IPS-NIHi11 (cell line): ENCODE results near the gene TRAF3IP3.

Experiments used
- DNase-seq: peaks from one replicate; pipeline ENCODE4 v3.0.0; 2012; ENCODE audit warnings: mixed read lengths, low spot score

The TRAF3IP3 gene

DNA sequence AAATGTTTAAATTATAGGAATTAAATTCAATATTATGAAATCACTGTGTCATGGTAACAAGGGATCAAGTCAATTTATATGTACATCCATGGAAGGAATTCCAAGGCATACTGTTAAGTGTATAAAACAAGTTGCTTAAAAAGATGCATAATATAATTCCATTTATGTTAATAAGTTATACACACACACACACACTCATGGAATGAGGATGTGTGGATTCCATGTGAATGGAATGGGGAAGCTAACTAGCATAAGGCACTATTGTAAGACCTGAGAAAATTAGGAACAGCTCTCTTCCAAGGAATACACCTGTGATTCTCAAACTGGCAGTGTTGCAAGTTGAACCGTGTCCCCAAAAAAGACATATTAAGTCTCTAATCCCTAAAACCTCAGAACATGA, 17.6 kb upstream of the TRAF3IP3 start:
- no peak for DNase-seq

DNA sequence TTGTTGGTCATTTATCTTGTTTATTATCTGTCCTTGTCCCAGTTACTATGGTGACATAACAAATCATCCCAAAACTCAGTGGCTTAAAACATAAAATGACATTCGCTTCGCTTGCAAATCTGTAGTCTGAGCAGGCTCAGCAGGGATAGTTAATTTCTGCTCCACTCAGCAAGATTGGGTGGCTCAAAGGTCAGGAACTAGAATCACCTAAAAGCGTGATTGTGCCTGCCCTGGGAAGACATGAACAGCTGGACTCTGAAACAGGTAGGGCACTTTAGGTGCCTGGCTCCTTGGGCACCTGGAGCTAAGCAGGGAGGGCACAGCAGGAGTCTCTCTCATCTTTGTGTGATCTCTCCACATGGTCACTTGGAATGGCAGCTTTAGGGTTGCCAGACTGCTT, 14.7 kb upstream of the TRAF3IP3 start:
- DNase-seq: no peak

DNA sequence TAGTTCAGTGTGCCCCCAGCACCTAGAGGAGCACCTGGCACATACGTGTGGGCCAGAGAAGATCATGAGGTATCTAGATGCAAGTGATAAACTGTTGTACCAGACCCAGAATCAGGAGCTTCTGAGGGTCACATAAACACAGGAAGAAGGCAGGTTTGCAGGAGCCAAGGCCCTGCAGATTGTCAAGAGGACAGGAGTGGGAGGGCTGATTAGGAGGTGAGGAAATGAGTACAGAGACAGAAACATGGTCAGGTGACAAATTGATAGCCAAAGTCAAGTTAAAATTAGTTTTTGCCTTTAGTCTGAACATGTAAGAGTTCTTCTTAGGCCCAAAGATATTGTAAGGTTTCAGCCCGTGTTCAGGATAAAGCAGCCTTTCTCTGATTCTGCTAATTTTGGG, 14.0 kb upstream of the TRAF3IP3 start:
- no peak for DNase-seq

DNA sequence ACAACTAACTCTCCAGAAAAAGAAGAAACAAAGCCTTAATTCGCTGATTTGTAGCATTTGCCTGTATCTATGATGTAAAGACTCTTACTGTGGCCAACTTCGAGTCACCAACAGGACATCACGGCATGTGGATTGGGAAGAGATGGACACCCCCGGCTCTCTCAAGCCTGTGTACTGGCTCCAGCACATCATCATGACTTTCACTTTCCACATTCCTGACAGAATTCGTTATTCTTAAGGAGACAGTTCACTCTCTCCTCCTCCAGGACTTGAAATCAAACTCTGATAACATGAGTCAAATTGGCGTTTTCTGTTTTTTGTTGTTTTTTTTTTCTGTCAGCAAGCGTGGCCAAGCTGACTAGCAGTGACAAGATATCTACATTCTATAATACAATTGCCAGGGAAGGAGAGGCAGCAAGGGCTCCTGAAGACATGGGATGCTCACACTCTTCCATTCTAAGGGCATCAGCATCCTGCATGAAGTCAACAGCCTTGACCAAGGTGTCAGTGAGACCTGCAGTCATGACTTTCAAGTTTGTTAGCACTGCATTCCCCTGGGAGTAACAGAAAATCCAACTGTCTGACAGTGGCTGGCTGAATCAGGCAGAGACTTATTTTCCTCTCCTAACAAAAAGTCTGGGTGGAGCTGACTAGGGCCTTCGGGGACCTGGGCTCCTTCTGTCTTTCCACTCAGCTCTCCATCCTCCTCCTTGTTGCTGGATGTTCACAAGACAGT, 13.3 kb upstream of the TRAF3IP3 start:
- no peak for DNase-seq

DNA sequence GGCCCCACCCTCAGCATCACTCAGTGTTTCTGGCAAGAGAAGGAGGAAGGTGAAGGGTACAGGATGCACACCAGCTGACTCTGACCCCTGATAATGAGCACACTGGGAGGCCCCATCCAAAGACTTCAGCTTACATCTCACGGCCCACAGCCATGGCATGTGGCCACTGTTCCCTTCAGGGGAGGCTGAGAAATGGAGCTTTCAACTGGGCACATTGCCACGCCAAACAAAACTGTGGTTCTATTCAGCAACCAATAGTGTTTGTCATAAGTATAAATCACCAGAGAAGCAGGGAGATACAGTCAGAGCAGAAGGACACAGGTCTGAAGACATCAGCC, 12.7 kb upstream of the TRAF3IP3 start:
- no peak for DNase-seq

DNA sequence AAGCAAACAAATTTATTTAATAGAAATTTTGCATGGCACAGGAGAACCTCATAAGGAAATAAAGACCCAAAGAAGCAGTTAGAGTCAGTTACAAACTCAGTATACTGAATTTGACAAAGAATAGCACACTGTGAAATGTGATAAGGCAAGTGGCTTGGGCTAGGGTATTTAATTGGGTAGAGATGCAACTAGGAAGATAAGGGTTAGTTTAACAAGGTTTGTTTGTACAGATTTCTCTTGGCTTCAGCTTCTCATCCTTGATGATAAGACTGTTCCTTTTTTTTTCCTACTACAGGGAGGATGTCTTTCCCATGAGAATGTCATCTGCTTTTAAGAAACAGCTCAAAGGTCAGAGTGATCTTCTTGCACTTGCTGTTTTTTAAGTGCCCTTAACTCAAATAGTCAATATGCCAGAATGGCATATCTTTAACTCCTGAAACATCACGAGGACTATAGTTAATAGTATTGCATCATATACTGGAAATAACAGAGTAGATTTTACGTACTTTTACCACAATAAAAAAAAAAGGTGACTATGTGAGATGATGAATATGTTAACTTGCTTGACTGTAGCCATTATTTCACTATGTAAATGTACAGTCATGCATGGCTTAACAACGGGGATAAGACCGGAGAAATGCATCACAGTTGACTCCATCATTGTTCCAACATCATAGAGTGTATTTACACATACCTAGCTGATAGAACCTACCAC, 9.2 kb upstream of the TRAF3IP3 start:
- no peak for DNase-seq

DNA sequence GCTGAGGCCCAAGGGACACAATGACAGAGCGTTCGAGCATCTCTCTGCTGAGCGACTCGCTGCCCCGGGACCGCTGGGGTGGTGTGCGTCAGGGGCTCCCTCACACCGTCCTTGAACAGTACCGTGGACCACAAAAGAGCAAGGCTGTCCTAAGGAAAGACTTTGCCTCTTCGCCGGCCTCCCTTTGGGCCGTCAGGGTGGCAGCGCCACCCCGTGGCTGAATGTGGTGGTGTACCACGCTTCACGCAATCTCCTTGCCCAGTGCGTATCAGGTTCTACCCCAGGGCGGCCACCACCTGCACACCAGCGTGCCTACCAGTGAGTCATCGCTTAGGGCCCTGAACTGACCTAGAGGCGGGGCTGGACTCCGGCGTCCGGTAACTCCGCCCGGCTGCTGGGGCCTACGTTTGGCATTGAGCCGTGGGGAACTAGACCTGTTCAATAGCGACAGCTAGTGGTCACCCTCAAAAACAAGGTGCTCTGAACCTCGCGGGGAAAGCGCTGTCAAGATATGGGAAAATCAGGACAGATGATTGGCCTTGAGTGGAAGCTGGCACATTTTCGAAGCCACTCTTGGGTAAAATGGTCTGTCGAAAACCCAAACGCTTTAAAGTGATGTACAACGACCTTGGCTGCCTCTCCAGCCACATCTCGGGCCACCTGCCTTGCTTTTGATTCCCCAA, 8.1 kb upstream of the TRAF3IP3 start:
- peak; percentile 96 for DNase-seq

DNA sequence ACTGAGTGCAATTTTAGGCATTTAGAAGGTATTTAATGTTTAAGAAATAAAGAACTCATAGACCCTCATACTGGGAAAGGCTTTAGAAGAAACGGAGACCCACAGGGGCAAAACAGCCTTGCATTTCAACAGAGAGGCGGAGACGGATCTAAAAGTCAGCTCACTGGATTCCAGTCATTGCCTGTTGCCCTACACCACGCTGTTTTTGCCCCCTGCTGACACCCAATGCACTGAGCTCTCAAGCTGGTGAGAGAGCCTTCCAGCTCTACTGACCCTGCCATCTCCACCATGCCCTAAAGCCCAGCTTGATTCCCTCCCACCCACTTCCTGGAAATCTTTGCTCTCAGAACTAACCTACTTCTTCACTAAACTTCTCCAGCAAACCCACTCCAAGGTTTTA, 7.2 kb upstream of the TRAF3IP3 start:
- DNase-seq: no peak

DNA sequence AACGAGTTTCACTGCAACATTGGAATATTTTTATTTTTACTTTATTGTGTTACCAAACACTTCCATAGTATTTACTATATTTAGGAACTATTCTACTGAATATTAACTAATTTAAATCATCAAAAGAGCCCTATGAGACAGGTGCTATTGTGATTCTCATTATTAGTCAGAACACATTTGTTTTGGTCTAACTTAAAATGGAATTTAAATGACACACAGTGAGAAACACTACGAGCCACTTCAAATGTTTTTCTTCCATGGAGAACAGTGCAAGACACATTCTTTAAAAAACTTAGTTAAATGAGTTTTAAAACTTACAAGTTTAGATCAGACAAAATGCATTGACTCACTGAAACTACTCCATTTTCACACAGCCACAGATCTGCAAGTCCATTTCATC, 6.6 kb upstream of the TRAF3IP3 start:
- no peak for DNase-seq

DNA sequence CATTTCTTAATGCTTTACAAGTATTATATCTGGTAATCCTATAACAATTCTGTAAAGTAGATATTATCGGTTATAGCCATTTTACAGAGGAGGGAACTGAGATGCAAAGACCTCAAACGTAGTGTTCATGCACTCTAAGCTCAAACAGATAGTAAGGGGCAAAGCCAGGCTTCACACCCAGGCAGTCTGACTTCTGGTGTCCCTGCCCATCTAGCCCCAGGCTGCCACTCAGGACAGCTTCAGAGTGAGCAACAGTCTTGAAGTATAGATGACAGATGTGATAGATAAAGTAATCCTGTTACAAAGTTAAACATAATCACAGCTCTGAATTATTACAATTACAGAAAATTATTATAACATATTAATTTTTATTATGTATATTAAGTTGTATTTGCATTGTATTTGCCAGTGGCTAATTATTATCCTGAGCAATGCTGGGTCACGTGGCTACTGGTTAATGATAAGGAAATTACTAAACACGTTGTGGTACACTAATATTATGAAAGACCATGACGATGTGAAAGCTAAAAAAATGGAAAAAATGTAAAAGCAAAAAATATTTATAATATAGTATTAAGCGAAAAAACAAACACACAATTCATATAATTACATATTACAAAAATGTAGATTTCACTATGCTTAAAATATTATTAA, 6.1 kb upstream of the TRAF3IP3 start:
- DNase-seq: no peak

DNA sequence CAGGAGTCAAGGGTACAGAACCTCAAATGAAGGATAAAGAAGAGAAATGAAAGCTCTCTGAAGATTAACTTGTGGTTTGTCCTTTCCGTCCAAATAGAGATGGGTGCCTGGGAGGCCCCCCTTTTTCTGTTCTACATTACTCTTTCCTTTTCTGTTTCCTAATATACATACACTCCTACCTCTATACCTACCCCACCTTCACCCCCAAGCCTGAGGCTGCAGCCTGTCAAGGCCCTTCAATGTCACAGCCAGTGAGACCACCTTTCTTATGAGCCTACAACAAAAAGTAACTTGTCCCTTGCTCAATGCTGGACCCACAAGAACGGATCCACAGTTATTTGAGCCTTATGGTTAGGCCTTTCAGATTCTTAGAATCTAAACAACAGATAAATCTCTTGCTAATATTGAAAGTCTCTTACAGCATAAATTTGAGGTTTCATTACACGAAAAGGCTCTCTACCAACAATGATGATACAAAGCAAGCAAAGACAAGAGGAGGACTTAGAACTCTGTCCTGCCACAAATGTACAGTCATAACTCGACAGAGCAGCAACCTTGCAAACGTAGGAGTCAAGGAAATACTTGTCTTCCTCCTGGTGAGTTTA, 4.1 kb upstream of the TRAF3IP3 start:
- DNase-seq: no peak

DNA sequence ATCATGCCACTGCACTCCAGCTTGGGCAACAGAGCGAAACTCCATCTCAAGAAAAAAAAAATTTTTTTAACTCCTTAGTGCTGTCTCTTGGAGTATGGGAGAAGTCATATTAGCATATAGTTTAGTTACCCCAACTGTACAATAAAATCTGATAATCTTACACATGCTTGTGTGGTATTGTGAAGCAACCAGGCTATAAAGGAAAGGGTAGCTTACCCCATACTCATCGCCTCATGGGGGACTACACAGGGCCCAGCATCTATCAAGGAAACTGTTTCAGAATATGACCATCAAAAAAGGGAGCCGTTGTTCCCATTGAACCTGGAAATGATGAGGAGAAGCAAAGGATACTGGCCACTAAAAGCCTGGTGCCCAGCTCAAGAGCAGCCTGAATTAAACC, 3.0 kb upstream of the TRAF3IP3 start:
- DNase-seq: no peak

DNA sequence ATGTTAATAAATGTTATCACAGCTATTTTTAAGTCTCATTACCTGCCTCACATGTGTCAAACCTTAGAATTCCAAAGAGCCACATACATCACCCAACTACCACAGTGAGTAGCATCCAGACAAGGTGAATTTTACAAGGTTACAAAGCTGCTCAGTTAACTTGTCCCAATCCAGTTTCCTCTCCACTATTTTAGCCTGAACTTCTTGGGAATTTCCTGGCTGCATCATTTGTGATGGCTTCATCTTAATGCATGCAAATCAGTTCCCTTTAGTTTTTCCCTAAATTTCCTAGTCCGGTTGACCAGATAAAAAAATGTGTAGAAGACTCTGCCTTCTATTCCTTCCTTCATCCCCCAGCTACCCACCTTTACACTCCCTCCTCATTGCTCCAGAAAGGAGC, 597 bp upstream of the TRAF3IP3 start:
- DNase-seq: no peak

DNA sequence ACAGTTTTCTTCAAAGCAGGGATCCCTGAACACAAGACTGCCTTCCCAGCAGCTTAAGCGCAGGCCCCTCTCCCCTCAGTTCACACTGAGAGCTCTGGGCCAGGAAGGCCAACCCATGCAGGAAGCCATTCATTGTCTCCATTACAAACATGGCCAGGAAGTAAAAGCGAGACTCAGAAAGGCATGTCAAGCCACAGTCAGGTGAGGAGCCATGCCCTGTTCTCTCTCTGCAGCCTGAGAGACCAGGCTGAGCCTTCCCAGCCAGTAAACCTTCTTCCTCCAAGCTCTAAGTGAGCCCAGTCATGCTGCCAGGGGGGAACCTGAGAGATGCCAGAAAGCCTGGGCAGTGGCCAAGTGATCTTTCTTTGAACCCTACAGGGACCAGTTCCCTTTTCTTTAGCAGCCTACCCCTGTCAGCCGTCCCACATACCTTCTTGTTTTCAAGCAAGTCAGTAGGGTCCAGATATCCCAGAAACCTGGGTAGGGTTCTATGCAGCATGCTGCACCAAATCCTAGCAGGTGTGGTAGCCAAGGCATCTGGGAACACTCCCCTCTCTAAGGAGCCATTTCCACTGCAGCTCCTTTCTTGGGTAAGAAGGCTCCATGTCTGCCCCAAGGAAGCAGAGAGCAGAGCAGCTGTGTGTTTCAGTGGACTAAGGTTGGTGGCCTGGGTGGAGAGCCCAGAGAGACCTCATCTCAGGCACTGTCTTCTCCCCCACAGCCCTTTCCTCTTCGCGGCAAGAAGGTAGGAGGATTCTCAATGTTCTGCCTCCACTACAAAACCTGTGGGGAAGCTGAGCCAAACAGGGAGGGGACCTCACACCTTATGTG, 977 bp downstream of the TRAF3IP3 start:
- no peak for DNase-seq

DNA sequence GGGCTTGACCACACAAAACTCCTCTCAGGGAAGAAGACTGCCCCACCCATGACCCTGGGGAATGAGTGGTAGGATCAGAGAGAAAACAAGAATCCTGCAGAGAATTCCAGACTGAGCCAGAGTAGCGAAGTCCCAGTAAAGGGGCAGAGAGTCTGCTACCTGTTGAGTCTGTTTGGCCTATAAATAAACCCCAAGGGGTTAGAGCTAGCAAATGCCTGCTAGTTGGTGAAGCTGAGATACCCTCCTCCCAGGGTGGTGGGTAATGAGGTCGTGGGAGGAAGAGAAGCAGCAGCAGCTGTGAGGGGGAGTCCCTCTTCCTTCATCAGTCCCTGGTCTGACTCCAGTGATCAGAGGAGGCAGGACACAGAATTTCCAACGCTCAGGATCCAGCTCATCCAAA, 2.5 kb downstream of the TRAF3IP3 start:
- no peak for DNase-seq

DNA sequence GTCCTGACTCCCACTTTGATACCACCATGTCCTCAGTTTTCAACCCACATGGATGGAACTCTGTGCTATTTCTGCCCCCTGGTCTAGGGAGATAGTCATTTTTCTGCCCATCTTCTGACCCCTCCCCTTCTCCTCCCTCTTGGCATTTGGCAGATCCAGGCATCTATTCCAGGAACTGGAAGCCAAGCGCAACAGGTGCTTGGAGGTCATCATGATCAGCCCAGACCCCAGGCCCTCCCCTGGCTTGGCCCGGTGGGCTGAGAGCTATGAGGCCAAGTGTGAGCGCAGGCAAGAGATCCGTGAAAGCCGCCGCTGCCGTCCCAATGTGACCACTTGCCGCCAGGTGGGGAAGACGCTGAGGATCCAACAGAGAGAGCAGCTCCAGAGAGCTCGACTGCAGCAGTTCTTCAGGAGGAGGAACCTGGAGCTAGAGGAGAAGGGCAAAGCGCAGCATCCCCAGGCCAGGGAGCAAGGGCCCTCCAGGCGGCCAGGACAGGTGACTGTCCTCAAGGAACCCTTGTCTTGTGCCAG, 4.0 kb downstream of the TRAF3IP3 start:
- DNase-seq: no peak

DNA sequence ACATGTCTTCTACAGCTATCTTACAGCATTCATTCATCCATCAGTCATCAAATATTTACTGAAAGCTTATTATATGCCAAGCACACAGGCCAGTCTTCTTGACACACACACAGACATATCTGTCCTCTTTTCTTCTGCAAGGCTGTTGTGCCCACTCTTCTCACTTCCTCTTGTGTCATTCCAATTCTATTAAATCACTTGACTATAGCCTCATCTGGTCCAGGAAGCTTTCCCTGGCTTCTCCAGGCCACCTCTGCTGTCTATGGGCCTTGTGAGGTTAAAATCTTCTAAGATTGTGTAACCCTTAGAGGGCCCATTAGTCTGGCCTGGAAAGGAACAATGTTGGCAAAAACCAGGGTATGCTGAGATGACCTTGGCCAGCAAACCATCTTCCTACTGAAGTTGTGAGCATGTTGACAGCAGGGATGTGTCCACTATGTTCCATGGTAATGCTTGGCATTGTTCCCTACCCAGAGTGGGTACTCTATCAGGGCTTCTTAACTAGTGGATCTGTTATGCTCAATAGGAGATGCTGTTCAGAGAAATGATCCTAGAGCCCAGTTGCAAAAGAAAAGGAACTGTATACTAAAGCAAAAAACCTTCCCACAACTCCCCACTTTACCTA, 5.3 kb downstream of the TRAF3IP3 start:
- DNase-seq: no peak

DNA sequence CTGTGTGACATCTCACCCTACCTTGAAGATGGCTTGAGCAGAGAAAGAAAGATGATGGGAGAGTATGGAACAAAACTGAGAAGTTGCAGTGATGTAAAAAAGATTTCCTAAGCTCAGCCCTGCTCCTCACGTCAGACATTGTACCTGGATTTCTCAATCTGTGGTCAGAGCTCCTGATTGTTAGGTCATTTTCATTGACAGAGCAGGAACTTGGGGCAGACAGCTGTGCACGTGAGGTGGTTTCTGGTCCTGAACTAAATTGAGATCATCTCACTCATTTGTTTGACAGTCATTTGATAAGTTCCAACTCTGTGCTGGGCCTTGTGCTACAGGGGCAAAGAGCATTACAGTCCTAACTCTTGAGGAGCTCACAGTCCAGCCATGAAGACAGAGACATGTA, 10.2 kb downstream of the TRAF3IP3 start:
- no peak for DNase-seq

DNA sequence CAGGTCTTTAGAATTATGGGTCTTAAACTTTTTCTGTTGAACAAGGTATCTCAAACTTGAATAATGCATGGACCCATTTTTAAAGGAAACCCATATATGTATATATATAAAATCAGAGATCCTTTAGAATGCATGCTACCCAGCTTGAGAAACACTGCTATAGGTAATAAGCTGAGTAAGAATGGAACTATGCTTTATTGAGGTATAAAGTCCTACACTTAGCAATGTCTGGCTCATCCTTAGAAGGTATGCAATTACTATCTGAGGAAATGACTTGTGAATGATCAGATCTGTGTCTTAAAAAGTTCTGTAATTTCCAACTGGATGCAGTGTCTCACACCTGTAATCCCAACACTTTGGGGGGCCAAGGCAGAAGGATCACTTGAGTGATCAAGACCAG, 11.2 kb downstream of the TRAF3IP3 start:
- no peak for DNase-seq

DNA sequence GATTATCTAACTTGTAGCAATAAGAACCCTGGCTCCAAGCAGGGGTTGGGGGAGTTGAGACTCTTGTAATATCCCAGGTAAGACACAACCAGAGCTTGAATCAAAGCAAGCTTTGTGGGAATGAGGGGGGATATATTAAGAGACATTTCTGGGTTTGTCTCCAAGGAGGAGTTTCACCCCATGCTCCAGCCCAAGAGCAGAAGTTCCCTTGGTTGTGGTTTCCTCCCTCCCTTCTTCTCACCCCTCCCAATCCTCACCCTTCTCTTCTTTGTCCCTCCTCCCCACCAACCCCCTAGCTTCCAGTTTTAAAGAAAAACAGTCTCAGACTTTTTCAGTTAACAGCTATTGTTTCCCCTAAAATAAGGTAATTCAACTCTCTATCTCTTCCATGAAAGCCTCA, 11.9 kb downstream of the TRAF3IP3 start:
- no peak for DNase-seq

DNA sequence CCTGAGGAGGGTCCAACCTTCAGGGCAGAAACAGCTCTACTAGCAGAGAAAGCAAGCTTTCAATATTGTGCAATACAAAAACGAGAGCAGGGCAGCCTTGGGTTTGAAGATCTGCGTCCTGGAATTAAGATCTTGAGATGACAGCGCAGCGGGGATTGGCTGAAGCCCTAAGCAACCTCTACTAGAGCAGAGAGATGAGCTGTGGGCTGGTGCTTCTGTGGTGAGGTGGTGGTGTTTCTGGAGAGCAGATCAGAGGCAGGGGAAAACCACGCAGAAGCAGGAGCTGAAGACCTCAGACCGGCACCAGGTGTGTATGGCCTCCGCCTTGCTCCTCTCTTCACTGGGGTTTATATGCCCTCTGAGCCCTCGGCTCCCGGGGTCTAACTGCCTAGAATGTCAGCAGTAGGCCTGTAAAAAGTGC, 12.5 kb downstream of the TRAF3IP3 start:
- DNase-seq: no peak
